Keratinocyte (primary cell): ENCODE data around the gene CYP19A1. TPM values are rescaled to one million over a fixed set of nuclear protein-coding genes. Genes with fewer than 3 reads are reported as not detected.

Experiments
- DNase-seq: peaks from one replicate; pipeline ENCODE4 v3.0.0-alpha.2; 2011; ENCODE audit warnings: low read depth, missing footprints, low spot score
- FAIRE-seq: peaks from 2 replicates; lab custom pipeline; 2011; peaks lifted over from hg19 to GRCh38; lab: Jason Lieb, UNC
- H2AFZ ChIP-seq: 2 replicates; pipeline ENCODE4 v1.6.0; 2012; ENCODE audit warnings: low read length, control low read depth, inconsistent platforms; ENCODE audit not compliant: control insufficient read depth
- H3K27ac ChIP-seq: 2 replicates; pipeline ENCODE4 v1.5.1; 2011; ENCODE audit warnings: low read length; ENCODE audit not compliant: control insufficient read depth, insufficient read depth
- H3K27me3 ChIP-seq: 3 replicates; pipeline ENCODE4 v1.6.0; 2011; ENCODE audit warnings: low read length; ENCODE audit not compliant: control insufficient read depth, insufficient read depth; ENCODE audit errors: extremely low read depth
- H3K36me3 ChIP-seq, 2 experiments: 2 replicates in 1 of 2; 3 replicates in 1 of 2; pipeline ENCODE4 v1.5.1; 2011; ENCODE audit warnings: low read length in 2 of 2, mild to moderate bottlenecking in 1 of 2; ENCODE audit not compliant: control insufficient read depth in 2 of 2, insufficient read depth in 2 of 2; ENCODE audit errors: extremely low read depth in 1 of 2
- H3K4me1 ChIP-seq: 3 replicates; pipeline ENCODE4 v1.5.1; 2011; ENCODE audit warnings: low read length; ENCODE audit not compliant: control insufficient read depth, insufficient read depth; ENCODE audit errors: extremely low read depth
- H3K4me2 ChIP-seq: 3 replicates; pipeline ENCODE4 v1.6.0; 2011; ENCODE audit warnings: low read depth, low read length; ENCODE audit not compliant: control insufficient read depth, insufficient read depth; ENCODE audit errors: extremely low read depth
- H3K4me3 ChIP-seq, 3 experiments: fragments of 200-600 bp in 1 of 3; sonication (generic) in 1 of 3; 2 replicates in 2 of 3; 3 replicates in 1 of 3; pipeline ENCODE4 v1.5.1; 2011 to 2016; ENCODE audit warnings: low read length in 3 of 3, mild to moderate bottlenecking in 3 of 3, control low read depth in 2 of 3, inconsistent platforms in 1 of 3, low read depth in 1 of 3, mixed read lengths in 1 of 3, mixed run types in 1 of 3, moderate library complexity in 1 of 3; ENCODE audit not compliant: control insufficient read depth in 2 of 3, insufficient read depth in 2 of 3; ENCODE audit errors: extremely low read depth in 1 of 3
- H3K79me2 ChIP-seq: 2 replicates; pipeline ENCODE4 v1.6.0; 2012; ENCODE audit warnings: low read length; ENCODE audit not compliant: control insufficient read depth, insufficient read depth
- H3K9ac ChIP-seq: 3 replicates; pipeline ENCODE4 v1.6.0; 2011; ENCODE audit warnings: low read length; ENCODE audit not compliant: control insufficient read depth, insufficient read depth; ENCODE audit errors: extremely low read depth
- H3K9me1 ChIP-seq: 3 replicates; pipeline ENCODE4 v1.6.0; 2011; ENCODE audit warnings: low read length; ENCODE audit not compliant: control insufficient read depth, insufficient read depth; ENCODE audit errors: extremely low read depth
- H3K9me3 ChIP-seq: 2 replicates; pipeline ENCODE4 v1.5.1; 2012; ENCODE audit warnings: low read depth, low read length; ENCODE audit not compliant: control insufficient read depth
- H4K20me1 ChIP-seq: 3 replicates; pipeline ENCODE4 v1.6.0; 2011; ENCODE audit warnings: low read length; ENCODE audit not compliant: control insufficient read depth, insufficient read depth; ENCODE audit errors: extremely low read depth
- CTCF ChIP-seq, 3 experiments: IDR thresholded peaks in 1 of 3; conservative IDR thresholded peaks in 1 of 3; optimal IDR thresholded peaks in 1 of 3; 2 replicates in 2 of 3; 3 replicates in 1 of 3; pipeline versions ENCODE3 to v1.5.1; 2011; ENCODE audit warnings: low read length in 3 of 3, mild to moderate bottlenecking in 3 of 3, moderate library complexity in 2 of 3, control low read depth in 1 of 3, inconsistent platforms in 1 of 3; ENCODE audit not compliant: insufficient read depth in 2 of 3; ENCODE audit errors: extremely low read depth in 1 of 3
- EZH2 ChIP-seq: IDR thresholded peaks from one replicate; pipeline ENCODE4 v1.6.1; 2012; ENCODE audit warnings: inconsistent platforms, mild to moderate bottlenecking, low read length, moderate library complexity
- dilution Hi-C: fragments of 300-500 bp; cut with MboI; formaldehyde crosslinking; loops from one replicate; pipeline ENCODE4 v1.7.0; 2020; ENCODE audit warnings: low sequenced_read_pairs; ENCODE audit not compliant: extremely low pct_ligation_motif_present
- polyA plus RNA-seq, 5 experiments: library from polyadenylated mRNA; depleted of rRNA in 3 of 5; stranded (reverse) in 3 of 5; stranded (forward) in 1 of 5; unstranded in 1 of 5; fragments of >200 nt; gene quantifications; 1 replicate in 1 of 5; 2 replicates in 3 of 5; 3 replicates in 1 of 5; pipeline versions ENCODE4 v1.2.1 to v1.2.3, GENCODE V29; 2011 to 2012; ENCODE audit warnings: missing spikeins in 2 of 5, low read depth in 1 of 5, low replicate concordance in 1 of 5

The CYP19A1 gene
- polyA plus RNA-seq, 1 donor (not counting 4 experiments of a cell fraction or from before 2014, with no cell fraction given): not detected

GRCh38 chr15:51356983-51357382 is 18.6 kb upstream of the CYP19A1 start:
- Histone ChIP-seq H4K20me1 (no peaks in the 10 kb centered on the region), H3K79me2 (no peaks in the 10 kb centered on the region), H3K9ac (no peak overlapping the region), H3K9me1 (no peaks in the 10 kb centered on the region), H3K4me1 (no peaks in the 10 kb centered on the region), H3K27me3 (peaks cover 7% of the 10 kb centered on the region), H2AFZ (no peak overlapping the region), H3K36me3 (no peaks in the 10 kb centered on the region), H3K4me2 (no peak overlapping the region), H3K4me3 (no peak overlapping the region), H3K27ac (no peak overlapping the region), H3K9me3 (no peaks in the 10 kb centered on the region)
- FAIRE-seq (no peak), DNase-seq (no peak)
- dilution Hi-C loops: no loop called here
- no peak for TF ChIP-seq EZH2
- TF ChIP-seq CTCF (optimal IDR thresholded peaks at IDR 0.05 in 1 of 3, IDR thresholded peaks at IDR 0.05 in 1 of 3, conservative IDR thresholded peaks at IDR 0.05 in 1 of 3; ENCODE audit: extremely low read depth in 1 of 3, insufficient read depth in 2 of 3, low read length in 3 of 3): no peak

DNA sequence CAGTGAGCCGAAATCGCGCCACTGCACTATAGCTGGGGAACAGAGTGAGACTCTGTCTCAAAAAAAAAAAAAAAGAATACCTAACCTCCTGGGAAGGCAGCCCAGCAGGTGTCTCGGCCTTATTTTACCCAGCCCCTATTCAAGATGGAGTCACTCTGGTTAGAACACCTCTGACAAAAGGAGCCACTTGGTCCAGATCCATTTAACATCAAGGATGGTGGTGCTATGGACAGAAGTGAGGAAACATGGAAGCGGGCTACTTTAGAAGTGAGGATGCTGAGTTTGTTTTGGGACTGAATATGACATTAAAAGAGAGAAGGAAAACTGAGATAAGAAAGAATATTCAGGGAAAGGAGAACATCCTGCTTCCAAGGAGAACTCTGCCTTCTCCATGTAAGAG is 17.8 kb upstream of the CYP19A1 start:
- Histone ChIP-seq H3K27ac (no peak overlapping the region), H3K4me1 (no peaks in the 10 kb centered on the region), H3K36me3 (no peaks in the 10 kb centered on the region), H3K9me1 (no peaks in the 10 kb centered on the region), H3K4me2 (no peak overlapping the region), H2AFZ (no peak overlapping the region), H3K4me3 (no peak overlapping the region), H3K27me3 (peaks cover 7% of the 10 kb centered on the region), H3K79me2 (no peaks in the 10 kb centered on the region), H3K9ac (no peak overlapping the region), H3K9me3 (no peaks in the 10 kb centered on the region), H4K20me1 (no peaks in the 10 kb centered on the region)
- TF ChIP-seq CTCF (optimal IDR thresholded peaks at IDR 0.05 in 1 of 3, IDR thresholded peaks at IDR 0.05 in 1 of 3, conservative IDR thresholded peaks at IDR 0.05 in 1 of 3; ENCODE audit: extremely low read depth in 1 of 3, insufficient read depth in 2 of 3, low read length in 3 of 3): no peak
- no peak for TF ChIP-seq EZH2
- DNase-seq (no peak), FAIRE-seq (no peak)
- dilution Hi-C loops: no loop called here
